D721Med (cell line): Measurements from ENCODE around the gene RHCG.

Experiments
- DNase-seq: peaks from one replicate; pipeline ENCODE4 v3.0.0; 2011; ENCODE audit warnings: low spot score; ENCODE audit not compliant: insufficient read length
- FAIRE-seq: peaks from 2 replicates; lab custom pipeline; 2011; peaks lifted over from hg19 to GRCh38; lab: Jason Lieb, UNC
- CTCF ChIP-seq: IDR thresholded peaks from 2 replicates; pipeline ENCODE4 v1.5.1; 2012; ENCODE audit warnings: mild to moderate bottlenecking, control low read depth; ENCODE audit not compliant: insufficient read depth; ENCODE audit errors: missing control alignments

RHCG gene

GRCh38 chr15:89530976-89531375 is 34.6 kb upstream of the RHCG start:
- FAIRE-seq: no peak
- no peak for TF ChIP-seq CTCF
- DNase-seq: no peak

- DNase-seq: no peak
- TF ChIP-seq CTCF: no peak
- FAIRE-seq: no peak
Measured at GRCh38 chr15:89528757-89529352, 32.5 kb upstream of the RHCG start.

GRCh38 chr15:89526601-89527441 is 30.4 kb upstream of the RHCG start:
- FAIRE-seq (no peak), DNase-seq (no peak)
- TF ChIP-seq CTCF: no peak

GRCh38 chr15:89526181-89526580 is 29.8 kb upstream of the RHCG start:
- no peak for FAIRE-seq
- DNase-seq: no peak
- TF ChIP-seq CTCF: no peak

- no peak for DNase-seq
- no peak for TF ChIP-seq CTCF
- FAIRE-seq: no peak
Measured at GRCh38 chr15:89524184-89524583, 27.8 kb upstream of the RHCG start.

- FAIRE-seq (no peak), DNase-seq (no peak)
- no peak for TF ChIP-seq CTCF
Measured at GRCh38 chr15:89523101-89523500, 26.7 kb upstream of the RHCG start.

GRCh38 chr15:89521605-89522004 is 25.2 kb upstream of the RHCG start:
- TF ChIP-seq CTCF: no peak
- DNase-seq (no peak), FAIRE-seq (no peak)
